ENCODE measurements around the gene BCLAF1. TPM values are rescaled to one million over a fixed set of nuclear protein-coding genes. Genes with fewer than 3 reads are reported as not detected.

The BCLAF1 gene
- total RNA-seq, 3 donors from 2014 or later = 136 to 218 (median 151) TPM

DNA sequence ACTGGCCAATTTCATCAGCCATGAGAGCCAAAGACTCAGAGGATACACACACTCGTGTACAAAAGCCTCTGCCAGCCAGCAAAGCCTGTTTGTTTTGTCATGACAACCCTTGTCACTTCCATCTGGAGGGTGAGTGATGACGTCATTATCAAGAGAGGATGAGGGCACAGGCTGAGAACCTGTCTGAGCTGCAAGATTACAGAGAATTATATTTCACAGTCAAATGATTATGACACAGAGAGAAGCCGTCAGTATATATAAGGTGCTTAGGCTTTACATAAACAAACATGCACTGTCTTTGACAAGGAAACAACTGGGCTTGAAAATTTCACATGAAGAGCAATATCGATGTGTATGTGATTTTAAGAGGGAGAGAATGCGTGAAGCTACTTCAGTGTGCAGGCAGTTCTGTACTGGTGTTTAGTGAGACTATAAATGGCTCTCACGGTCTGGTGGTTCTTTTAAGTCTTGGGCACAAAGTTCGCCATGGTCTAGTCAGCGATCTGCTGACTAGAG lies 36.5 kb upstream of the BCLAF1 start:
- no peaks in the 10 kb centered on the region for H3K9me3 ChIP-seq
- no peak overlapping the region for H3K27ac ChIP-seq
- no peaks in the 10 kb centered on the region for H3K36me3 ChIP-seq
- intact Hi-C loops (cut with DNase I; ENCODE audit: low total_unique reads) = no loop called here
- TF ChIP-seq, protein P1, sequence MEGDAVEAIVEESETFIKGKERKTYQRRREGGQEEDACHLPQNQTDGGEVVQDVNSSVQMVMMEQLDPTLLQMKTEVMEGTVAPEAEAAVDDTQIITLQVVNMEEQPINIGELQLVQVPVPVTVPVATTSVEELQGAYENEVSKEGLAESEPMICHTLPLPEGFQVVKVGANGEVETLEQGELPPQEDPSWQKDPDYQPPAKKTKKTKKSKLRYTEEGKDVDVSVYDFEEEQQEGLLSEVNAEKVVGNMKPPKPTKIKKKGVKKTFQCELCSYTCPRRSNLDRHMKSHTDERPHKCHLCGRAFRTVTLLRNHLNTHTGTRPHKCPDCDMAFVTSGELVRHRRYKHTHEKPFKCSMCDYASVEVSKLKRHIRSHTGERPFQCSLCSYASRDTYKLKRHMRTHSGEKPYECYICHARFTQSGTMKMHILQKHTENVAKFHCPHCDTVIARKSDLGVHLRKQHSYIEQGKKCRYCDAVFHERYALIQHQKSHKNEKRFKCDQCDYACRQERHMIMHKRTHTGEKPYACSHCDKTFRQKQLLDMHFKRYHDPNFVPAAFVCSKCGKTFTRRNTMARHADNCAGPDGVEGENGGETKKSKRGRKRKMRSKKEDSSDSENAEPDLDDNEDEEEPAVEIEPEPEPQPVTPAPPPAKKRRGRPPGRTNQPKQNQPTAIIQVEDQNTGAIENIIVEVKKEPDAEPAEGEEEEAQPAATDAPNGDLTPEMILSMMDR (IDR thresholded peaks at IDR 0.05) = no peak
- no peak for TF ChIP-seq POLR2A (IDR thresholded peaks at IDR 0.05)
- TF ChIP-seq POLR2AphosphoS5 (IDR thresholded peaks at IDR 0.05) = no peak
- no peak for DNase-seq (ENCODE audit: low spot score in 2 of 2)
- H3K4me1 ChIP-seq = no peaks in the 10 kb centered on the region
- no peaks in the 10 kb centered on the region for H3K27me3 ChIP-seq
- H3K4me3 ChIP-seq = no peak overlapping the region

DNA sequence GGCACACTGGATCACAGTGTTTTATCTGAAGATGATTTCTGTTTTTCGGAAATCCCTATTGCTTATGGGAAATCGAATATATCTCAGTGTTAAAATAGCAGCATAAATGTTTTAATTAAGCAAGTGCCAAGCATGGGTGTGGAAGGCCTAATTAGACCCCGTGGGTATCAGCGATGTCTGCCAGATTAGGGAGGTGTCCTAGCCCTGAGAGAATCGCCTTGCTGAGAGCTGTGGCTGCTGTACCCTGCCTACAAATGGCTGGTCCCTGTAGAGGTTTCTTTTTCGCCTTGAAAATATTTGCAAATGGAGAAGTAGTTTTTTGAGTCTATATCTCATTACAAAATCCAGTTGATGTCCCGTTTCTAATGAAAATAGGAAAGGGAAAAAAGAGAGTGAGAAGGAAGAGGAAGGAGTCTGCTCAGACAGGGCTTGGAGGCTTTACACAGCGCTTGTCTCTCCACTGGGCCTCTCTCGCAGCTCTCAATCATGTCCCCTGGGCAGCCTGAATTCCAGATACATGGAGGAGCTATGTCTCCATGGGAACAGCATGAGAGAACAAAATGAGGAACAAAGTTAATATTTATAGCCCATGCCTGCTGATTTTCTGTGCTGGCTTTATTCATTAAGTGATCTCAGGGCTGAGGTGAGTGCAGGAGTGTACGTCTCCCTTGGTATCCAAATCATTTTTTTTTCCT lies 35.2 kb upstream of the BCLAF1 start:
- no peaks in the 10 kb centered on the region for H3K4me1 ChIP-seq
- no peaks in the 10 kb centered on the region for H3K9me3 ChIP-seq
- no peak for DNase-seq (ENCODE audit: low spot score in 2 of 2)
- no peaks in the 10 kb centered on the region for H3K27me3 ChIP-seq
- H3K4me3 ChIP-seq = no peak overlapping the region
- intact Hi-C loops (cut with DNase I; ENCODE audit: low total_unique reads) = no loop called here
- no peak for TF ChIP-seq POLR2AphosphoS5 (IDR thresholded peaks at IDR 0.05)
- TF ChIP-seq POLR2A (IDR thresholded peaks at IDR 0.05) = no peak
- TF ChIP-seq, protein P1 (IDR thresholded peaks at IDR 0.05) = no peak
- H3K36me3 ChIP-seq = no peaks in the 10 kb centered on the region
- no peak overlapping the region for H3K27ac ChIP-seq

DNA sequence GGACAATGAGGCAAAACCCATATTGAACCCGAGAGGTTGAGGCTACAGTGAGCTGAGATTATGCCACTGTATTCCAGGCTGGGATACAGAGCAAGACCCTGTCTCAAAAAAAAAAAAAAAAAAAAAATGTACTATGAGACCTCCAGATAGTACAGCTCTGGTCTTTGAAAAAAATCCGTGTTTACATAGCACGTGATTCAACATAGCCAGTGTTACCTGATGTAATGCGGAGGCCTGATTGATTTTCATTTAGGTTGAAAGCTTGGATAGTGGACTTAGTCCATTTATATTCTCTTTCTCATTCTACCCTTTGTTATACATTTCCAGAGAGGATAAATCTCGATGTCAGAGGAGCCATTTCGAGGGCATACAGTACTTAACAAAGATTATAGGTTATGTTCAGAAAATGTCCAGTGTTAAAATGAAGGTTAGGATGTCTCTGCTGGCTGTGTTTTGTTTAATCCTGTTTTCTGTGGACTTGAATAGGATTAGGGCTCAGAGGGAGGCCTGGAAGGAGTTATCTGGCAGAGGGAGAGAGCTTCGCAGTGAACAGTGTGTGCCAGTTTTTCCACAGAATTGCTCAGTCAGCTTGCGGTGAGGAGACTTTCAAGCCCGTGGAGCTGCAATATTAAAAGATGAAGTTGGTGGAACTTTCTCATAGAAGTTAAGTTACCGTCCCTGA lies 33.9 kb upstream of the BCLAF1 start:
- no peak for DNase-seq (ENCODE audit: low spot score in 2 of 2)
- no peaks in the 10 kb centered on the region for H3K4me1 ChIP-seq
- no peaks in the 10 kb centered on the region for H3K9me3 ChIP-seq
- intact Hi-C loops (cut with DNase I; ENCODE audit: low total_unique reads) = no loop called here
- no peaks in the 10 kb centered on the region for H3K27me3 ChIP-seq
- no peaks in the 10 kb centered on the region for H3K36me3 ChIP-seq
- no peak overlapping the region for H3K4me3 ChIP-seq
- H3K27ac ChIP-seq = no peak overlapping the region
- no peak for TF ChIP-seq POLR2AphosphoS5 (IDR thresholded peaks at IDR 0.05)
- no peak for TF ChIP-seq POLR2A (IDR thresholded peaks at IDR 0.05)
- TF ChIP-seq, protein P1 (IDR thresholded peaks at IDR 0.05) = no peak

DNA sequence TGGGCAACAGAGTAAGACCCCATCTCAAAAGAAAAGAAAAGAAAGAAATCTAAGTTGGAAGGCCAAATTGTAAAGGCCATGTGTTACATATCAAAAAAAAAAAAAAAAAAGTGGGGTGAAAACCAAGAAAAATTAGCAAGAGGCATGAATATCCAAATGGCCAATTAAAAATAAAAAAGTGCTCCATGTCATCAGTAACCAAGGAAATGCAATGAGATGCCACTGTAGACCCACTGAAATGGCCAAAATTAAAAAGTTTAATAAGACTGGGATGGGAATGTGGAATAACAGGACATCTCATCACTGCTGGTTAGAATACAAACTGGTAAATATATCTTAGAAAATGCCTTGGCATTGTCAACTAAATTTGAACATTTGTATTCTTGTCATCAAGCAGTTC lies 30.1 kb upstream of the BCLAF1 start:
- H3K9me3 ChIP-seq = no peaks in the 10 kb centered on the region
- no peaks in the 10 kb centered on the region for H3K36me3 ChIP-seq
- no peak for DNase-seq (ENCODE audit: low spot score in 2 of 2)
- no peak overlapping the region for H3K27ac ChIP-seq
- TF ChIP-seq POLR2AphosphoS5 (IDR thresholded peaks at IDR 0.05) (no peak), POLR2A (IDR thresholded peaks at IDR 0.05) (no peak)
- TF ChIP-seq, protein P1 (IDR thresholded peaks at IDR 0.05) = no peak
- intact Hi-C loops (cut with DNase I; ENCODE audit: low total_unique reads) = no loop called here
- H3K27me3 ChIP-seq = no peaks in the 10 kb centered on the region
- no peak overlapping the region for H3K4me3 ChIP-seq
- no peaks in the 10 kb centered on the region for H3K4me1 ChIP-seq

DNA sequence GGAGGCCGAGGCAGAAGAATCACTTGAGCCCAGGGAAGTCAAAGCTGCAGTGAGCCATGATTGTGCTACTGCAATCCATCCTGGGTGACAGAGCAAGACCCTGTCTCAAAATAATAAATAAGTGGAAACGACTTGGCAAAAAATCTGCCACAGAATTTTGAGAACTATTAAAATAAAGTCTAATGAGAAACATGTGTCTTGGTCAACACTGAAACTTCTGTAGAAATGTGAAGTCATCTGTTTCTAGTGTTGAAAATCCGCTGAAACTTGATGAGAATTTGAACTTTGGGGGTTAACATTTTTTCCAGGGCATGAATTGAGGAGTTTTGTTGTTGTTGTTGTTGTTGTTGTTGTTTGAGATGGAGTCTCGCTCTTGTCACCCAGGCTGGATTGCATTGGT lies 29.0 kb upstream of the BCLAF1 start:
- intact Hi-C loops (cut with DNase I; ENCODE audit: low total_unique reads) = no loop called here
- Histone ChIP-seq H3K36me3 (no peaks in the 10 kb centered on the region), H3K9me3 (no peaks in the 10 kb centered on the region), H3K27me3 (no peaks in the 10 kb centered on the region), H3K4me3 (no peak overlapping the region), H3K27ac (no peak overlapping the region), H3K4me1 (no peaks in the 10 kb centered on the region)
- no peak for DNase-seq (ENCODE audit: low spot score in 2 of 2)
- TF ChIP-seq POLR2A (IDR thresholded peaks at IDR 0.05) = no peak
- TF ChIP-seq POLR2AphosphoS5 (IDR thresholded peaks at IDR 0.05) = no peak
- TF ChIP-seq, protein P1 (IDR thresholded peaks at IDR 0.05) = no peak

Measured in breast epithelium (tissue), 4 donors.